ENCODE measurements around the gene LELP1.
"Not testable (repeated sequence)": the region's sequence is repeated elsewhere in the genome, so short reads cannot be mapped to it uniquely, and the experiment has no call there.

Gene LELP1

DNA sequence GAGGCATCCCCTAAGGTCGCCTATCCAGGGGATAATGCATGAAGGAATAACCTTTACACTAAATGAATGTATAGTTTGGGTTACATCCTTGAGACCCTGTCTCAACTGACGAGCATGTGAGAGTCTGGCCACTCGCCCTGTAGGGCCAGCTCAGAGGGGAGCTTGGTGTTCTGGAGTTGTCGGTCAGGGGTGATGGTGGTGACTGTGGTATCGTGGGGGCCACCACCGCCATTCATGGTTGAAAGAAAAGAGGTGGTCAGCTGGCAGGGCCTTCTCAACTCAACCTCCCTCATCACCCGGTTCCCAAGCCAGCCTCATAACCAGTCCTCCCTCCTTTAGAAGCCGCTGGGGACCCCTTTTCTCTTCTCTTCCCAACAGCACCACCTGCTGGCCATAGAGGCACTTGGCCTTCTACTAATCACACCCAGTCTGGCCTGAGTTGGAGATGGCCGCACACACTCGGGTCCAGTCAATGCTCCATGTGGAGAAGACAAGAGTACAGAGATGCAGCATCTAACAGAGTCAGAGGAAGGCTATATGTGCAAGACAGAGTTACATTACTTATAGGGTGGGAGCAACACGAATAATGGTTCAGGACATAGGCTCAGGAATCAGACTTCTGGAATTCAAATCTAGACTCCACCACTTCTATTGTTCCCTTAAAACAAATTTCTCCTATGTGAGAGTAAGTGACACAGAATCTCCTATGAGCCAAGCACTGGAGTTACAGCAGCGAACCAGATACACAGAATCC lies 26.0 kb downstream of the LELP1 start:
- not testable (repeated sequence) for FAIRE-seq

- no peak for FAIRE-seq
Measured at GRCh38 chr1:153231363-153231762, 28.1 kb downstream of the LELP1 start.

GRCh38 chr1:153231785-153232184 lies 28.6 kb downstream of the LELP1 start:
- FAIRE-seq: no peak

- FAIRE-seq: no peak
Measured at GRCh38 chr1:153232553-153232952, 29.3 kb downstream of the LELP1 start.

GRCh38 chr1:153233448-153233847 lies 30.2 kb downstream of the LELP1 start:
- no peak for FAIRE-seq

DNA sequence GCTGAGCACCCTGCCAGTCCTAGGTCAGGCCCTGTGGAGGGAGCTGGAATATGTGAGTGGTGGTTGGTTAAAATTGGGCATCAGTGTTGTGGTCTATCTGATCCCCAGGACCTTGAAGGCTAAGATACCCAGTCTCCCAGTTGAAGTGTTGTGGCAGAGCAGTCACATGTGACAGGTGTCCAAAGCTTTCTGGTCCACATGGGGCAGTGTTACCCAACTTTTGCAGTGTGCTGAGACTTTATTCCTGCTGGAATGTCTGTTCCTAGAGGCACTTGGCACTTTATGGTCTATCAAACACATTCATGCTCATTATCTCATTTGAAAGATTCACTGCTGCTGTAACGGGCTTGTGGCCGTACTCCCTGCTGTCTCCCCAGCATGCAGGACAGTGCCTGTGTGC lies 35.3 kb downstream of the LELP1 start:
- FAIRE-seq: no peak

GRCh38 chr1:153242160-153242559 lies 38.9 kb downstream of the LELP1 start:
- no peak for FAIRE-seq

GRCh38 chr1:153245466-153245865 lies 42.2 kb downstream of the LELP1 start:
- no peak for FAIRE-seq

GRCh38 chr1:153246018-153246417 lies 42.8 kb downstream of the LELP1 start:
- no peak for FAIRE-seq

DNA sequence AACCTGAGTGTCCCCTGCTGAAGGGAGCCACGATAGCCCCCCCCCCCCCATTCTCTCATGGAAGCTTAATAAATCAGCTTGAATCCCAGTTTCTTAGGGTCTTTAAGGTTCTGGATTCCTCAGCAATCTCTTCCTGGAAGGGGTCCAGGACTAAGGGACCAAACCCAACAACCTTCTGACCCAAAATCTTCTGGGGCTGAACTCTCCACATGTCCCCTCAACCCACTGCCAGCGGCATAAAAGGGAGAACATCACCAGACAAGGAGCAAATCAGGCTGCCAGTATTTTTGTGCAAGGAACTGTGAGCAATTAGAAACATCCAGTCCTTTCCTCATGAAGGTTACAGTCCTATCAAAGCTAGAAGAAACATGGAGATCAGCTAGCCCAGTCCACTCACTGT lies 43.6 kb downstream of the LELP1 start:
- no peak for FAIRE-seq

- FAIRE-seq: no peak
Measured at GRCh38 chr1:153248176-153248879, 45.1 kb downstream of the LELP1 start.

- FAIRE-seq: no peak
Measured at GRCh38 chr1:153250166-153250565, 46.9 kb downstream of the LELP1 start.

GRCh38 chr1:153251087-153251486 lies 47.9 kb downstream of the LELP1 start:
- FAIRE-seq: no peak

DNA sequence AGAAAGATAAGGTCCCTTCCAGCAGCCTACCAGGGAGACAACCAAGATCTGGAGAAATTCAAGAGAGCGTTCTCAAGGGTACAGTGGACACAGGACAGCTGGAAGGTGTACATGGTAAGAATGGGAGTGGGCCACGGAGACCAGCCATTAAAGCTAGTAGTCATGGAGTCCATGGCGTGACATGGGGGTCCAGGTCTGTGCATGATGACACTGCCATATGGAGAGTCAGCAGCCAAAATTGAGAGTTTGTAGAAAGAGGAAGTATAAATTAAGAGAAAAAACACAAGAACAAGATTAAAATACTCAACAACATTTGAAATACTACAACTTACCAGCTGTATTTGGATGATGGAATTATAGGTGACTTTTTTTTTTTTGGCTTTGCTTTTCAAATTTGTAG lies 48.3 kb downstream of the LELP1 start:
- FAIRE-seq: no peak

DNA sequence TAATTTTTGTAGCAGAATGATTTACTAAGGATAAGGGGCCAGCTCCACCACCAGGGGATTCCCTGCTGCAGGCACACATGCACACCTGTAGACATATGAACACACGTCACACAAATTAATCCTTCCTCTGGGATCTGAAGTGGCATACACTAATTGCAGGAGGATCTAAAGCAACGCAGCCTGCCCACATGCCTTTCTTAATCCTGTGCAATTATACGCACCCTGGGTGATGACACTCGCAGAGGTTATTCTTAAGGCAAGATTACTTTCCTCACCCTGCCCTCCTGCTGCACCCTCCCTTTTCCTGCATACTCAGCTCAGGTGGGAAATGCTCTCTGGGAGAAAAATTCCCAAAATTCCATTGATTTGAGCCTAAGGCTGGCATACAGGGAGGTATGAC lies 48.8 kb downstream of the LELP1 start:
- no peak for FAIRE-seq

DNA sequence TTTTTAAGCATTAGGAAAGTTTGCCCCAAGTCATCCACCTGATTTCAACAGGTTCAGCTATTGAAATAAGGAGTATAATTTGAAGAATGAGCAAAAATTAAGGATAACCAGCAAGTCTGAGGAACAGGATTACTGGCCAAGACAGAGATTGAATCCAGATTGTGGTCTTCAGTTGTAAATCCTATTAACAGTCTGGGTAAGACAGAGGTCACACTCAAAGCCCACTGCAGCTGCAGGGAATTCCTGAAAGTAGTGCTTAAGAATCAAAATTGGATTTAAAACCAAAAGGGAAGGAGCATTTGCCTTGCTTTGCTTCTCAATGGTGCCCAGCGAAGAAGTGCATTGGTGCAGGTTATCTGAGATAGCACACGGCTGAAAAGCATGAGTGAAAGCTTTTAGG lies 49.8 kb downstream of the LELP1 start:
- FAIRE-seq: no peak

DNA sequence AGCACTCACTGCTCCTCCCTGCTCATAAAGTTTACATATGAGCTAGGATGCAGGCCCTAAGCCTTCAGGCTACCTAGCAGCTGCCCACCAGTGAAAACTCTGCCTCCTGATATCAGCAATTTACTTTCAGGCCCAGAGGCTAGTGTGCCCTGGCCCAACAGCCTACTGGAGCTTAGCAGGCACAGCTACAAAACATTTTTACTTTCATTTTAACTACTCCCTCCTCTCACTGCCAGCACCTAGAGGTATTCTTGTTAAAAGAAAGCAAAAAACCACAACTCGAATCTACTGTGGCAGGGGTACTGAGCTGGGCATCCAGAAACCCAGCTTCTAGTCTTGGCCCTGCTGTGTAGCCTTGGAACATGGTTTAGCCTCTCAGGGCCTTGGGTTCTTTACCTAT lies 50.5 kb downstream of the LELP1 start:
- no peak for FAIRE-seq

Data from endometrium (tissue), 2 donors.